ENCODE measurements around the gene GHR.

The GHR gene

DNA sequence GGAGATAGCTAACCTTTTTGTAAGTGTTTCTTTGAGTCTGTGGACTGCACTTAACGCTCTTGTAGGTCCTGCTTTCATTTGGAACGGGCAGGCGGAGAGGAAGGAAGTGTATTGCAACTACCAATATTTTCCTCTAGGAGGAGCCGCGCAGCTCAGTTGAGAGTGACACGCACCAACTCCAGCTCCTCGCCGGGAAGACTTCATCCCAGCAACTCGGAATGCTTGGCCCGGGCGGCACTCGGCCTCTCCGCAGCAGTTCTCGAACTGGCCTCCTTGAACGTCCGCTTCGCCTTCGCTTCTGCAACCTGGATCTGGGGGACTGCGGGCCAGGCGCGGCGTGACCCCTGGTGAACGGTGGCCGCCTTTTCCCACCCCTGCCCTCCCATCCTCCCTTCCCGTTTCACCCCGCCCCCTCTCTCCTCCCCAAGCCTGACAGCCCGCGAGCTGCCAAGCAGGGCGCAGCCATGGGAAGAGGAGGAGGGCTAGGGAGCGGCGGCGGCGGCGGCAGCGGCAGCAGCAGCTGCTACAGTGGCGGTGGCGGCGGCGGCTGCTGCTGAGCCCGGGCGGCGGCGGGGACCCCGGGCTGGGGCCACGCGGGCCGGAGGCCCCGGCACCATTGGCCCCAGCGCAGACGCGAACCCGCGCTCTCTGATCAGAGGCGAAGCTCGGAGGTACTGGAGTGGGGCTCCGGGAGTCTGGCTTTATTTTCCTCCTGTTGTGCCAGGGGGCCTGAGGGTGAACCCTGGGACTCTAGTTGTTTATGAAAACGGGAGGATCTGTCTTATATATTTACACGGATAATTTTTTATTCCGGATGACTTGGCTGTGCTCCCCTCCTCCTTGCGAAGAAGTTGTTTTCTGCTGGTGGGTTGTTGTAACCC lies at the start of gene GHR:
Gene GHR (plus strand): TSS at position 155 of the 881 bp plus-strand sequence. CDS start 142,436 bp downstream, outside the sequence.
- DNase-seq: peak; percentile 86
- in situ Hi-C loops (cut with MboI; ENCODE audit: low pct_unique_long_range_greater_than_20kb, low sequenced_read_pairs): no loop called here

DNA sequence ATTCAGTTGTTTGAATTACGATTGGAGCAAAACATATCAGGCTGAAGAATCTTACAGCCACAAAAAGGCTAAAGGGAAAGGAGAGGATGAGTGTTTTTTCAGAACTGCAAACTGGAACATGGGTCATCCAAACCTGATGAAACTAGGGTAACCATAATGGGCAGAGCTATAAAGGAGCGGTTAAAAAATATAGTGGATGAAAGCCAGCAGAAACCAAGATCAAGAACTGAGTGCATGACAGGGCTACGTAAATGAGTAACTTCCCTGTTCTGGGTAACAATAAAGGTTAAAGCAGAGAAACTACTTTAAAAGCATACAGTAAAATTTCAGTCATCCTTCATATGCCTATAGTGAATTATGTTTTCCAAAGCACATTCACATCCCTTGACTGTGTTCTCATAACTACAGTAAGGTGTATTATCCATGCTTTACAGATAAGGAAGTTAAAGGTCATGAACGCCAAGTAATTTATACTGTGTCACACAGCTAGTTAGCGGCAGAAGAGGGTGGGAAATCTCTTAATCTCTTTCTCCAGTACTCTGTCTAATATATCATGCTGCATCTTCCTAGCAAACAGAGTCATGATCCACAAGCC lies 48.5 kb upstream of the GHR start:
- in situ Hi-C loops (cut with MboI; ENCODE audit: low pct_unique_long_range_greater_than_20kb, low sequenced_read_pairs): no loop called here
- DNase-seq: no peak

DNA sequence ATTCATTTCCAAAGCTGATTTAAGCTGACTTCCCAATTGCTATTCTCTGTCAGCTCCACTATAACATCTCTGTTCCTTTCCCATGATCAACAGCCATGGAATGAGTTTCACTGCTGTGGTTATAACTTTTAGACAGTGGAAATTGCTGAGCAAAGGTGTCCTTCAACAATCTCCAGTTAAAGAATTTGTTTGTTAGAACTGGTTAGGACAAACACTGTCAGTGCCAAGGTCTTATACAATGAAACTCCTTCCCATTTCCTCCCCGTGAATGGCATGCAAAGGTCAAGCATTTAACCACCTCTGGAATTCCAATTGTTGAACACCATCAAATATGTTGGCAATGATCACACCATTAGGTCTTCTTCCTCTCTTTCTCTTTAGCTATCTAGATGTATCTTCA lies 45.7 kb upstream of the GHR start:
- in situ Hi-C loops (cut with MboI; ENCODE audit: low pct_unique_long_range_greater_than_20kb, low sequenced_read_pairs): no loop called here
- no peak for DNase-seq

DNA sequence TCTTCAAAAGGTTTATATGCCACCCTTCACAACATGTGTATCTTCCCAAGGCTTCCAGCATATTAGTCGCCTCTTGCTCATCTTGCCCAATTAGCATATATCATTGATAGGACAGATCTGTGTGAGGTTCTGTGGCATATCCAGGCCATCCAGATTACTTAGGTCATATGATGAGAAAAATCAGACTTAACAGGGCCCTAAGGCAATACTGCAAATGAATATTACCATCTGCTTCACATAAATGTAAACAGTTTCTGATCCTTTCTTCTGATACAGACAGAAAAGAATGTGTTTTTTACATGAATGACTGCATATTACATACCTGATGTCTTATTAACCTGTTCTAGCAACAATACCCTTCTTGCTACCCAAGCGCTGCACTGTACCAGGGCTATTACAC lies 41.3 kb upstream of the GHR start:
- no peak for DNase-seq
- in situ Hi-C loops (cut with MboI; ENCODE audit: low pct_unique_long_range_greater_than_20kb, low sequenced_read_pairs): no loop called here

DNA sequence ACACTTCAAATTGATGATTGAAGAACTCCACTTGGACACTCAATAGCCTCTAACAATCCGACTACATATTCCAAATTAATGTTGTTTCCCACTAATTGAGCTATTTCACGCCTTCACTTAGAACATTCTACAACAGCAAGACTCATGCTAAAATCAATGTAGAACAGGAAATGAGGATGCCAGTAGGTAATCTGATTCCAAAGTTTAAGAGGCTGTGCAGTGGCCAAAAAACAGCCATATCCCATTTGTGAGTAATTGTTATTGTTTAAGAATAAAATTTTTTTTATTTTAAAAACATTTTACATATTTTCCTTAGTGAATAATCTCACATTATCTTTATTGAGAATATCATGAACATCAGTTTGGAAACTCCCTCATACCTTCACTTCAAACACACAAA lies 35.7 kb upstream of the GHR start:
- in situ Hi-C loops (cut with MboI; ENCODE audit: low pct_unique_long_range_greater_than_20kb, low sequenced_read_pairs): no loop called here

DNA sequence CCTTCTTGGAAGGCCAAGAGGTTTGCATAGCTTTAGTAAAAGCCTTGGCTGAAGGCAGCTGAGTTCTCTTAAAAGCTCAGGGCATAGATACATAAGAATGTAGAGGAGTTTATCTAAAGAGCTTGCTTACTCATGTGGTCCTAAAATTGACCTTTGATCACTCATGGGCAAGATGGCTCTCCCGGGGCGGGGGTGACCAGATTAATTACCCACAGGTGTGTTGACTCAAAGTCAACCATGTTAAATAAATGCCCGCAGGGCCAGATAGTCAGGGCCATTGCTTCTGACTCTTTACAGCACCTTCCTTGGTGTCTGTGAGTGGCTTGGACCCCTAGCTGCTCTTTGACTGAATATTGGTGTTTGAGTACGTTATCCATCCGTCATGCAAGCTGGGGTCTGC lies 33.1 kb upstream of the GHR start:
- in situ Hi-C loops (cut with MboI; ENCODE audit: low pct_unique_long_range_greater_than_20kb, low sequenced_read_pairs): no loop called here
- DNase-seq: no peak

More for the DNA sequence above, 35.7 kb upstream of the GHR start:
- DNase-seq: no peak

DNA sequence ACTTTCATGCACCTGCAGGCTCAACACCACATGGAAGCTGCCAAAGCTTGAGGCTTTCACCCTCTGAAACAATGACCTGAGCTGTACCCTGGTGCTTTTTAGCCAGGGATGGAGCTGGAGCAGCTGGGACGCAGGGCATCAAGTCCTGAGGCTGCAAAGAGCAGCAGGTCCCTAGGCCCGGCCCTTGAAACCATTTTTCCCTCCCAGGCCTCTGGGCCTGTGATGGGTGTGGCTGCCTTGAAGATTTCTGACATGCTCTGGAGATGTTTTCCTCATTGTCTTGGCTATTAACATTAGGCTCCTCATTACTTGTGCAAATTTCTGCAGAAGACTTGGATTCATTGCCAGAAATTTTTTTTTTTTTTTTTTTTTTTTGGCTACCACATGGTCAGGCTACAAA lies 30.3 kb upstream of the GHR start:
- no peak for DNase-seq
- in situ Hi-C loops (cut with MboI; ENCODE audit: low pct_unique_long_range_greater_than_20kb, low sequenced_read_pairs): no loop called here

DNA sequence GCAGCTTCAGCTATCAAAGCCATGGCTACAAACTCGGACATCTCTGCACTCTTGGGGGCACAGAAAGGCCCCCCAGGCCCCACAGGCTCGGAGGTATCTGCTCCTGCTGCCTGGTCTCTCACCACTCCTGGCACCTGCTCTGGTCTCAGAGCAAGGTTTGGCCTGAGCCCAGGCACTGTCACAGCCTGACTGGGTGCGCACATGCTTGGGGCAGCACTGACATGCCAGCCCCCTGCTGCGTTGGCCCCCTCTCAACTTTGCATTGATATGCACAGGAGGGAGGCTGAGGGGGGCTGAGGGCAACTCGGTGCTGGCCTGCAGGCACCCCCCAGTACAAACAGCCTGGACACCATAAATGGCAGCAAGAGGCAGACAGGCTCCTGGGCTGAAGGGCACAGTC lies 27.1 kb upstream of the GHR start:
- in situ Hi-C loops (cut with MboI; ENCODE audit: low pct_unique_long_range_greater_than_20kb, low sequenced_read_pairs): no loop called here
- no peak for DNase-seq

DNA sequence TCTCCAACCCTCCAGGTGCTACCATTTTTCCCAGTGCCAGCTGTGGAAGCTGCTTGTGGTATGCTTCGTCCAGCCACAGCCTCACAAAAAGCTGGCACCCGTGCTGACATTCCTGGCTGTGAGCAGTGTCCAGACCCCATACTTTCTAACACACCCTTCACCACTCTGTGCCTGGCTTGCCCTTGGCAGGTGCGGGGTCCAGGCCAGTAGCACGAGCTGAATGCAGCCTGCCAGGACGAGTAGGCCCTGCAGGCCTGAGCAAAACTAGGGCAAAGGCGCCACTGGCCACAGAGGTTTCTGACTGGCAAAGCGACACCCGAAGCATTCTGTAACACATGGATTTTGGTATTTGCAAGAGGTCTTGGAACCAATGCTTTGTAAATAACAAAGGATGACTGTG lies 26.0 kb upstream of the GHR start:
- DNase-seq: no peak
- in situ Hi-C loops (cut with MboI; ENCODE audit: low pct_unique_long_range_greater_than_20kb, low sequenced_read_pairs): no loop called here

DNA sequence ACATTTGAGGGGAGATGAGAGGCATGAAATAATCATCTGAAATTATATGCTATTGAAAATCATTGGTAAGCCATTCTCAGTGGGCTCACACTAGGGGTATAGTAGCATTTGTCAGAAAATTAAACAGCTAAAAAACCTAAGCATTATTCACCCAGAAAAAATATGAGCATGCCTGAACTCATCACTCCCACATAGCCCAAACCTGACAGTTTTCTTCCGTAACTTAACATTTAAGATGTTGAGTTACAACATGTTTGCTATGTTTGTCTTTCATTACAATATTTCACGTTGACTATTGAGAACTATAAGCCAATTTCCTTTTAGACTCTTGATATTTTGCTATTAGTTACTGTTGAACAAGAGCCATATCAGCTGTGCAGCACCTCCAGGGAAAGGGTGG lies 23.5 kb upstream of the GHR start:
- in situ Hi-C loops (cut with MboI; ENCODE audit: low pct_unique_long_range_greater_than_20kb, low sequenced_read_pairs): no loop called here
- no peak for DNase-seq

DNA sequence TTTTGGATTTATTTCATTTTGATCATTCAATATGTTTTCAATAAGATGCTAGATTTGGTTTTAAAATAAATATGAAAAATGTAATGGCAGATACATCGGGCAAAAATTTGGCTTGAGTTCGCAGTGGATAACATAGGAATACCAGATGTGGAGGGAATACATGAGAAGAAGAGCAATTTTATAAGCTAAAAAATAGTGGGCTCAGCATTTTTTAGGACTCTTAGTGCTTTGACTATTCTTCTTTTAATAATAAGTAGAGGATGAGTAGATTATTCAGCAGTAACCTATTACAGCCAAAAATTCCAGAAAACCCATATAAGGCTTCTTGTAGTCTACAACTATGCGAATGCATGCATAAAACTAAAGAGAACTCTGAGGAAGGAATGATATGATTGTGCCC lies 22.8 kb upstream of the GHR start:
- DNase-seq: no peak
- in situ Hi-C loops (cut with MboI; ENCODE audit: low pct_unique_long_range_greater_than_20kb, low sequenced_read_pairs): no loop called here

DNA sequence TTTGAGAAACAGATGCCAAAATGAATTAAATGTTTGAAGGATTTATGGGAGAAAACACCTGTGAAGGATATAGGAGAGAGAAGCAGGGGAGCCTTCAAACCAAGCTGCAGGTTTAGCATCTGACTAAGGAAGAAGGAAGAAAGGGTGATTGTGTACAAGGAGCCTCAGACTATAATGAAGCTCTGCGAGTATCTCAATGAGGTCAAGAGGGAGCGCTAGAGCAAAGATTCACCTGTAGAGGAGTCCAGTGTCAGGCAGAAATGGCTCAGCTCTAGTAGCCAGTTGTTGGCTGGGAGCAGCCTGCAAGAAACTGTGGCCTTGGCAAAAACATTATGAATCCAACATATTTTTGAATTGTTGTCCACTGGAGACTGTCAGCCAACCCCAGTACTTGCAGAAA lies 20.0 kb upstream of the GHR start:
- in situ Hi-C loops (cut with MboI; ENCODE audit: low pct_unique_long_range_greater_than_20kb, low sequenced_read_pairs): no loop called here
- no peak for DNase-seq

DNA sequence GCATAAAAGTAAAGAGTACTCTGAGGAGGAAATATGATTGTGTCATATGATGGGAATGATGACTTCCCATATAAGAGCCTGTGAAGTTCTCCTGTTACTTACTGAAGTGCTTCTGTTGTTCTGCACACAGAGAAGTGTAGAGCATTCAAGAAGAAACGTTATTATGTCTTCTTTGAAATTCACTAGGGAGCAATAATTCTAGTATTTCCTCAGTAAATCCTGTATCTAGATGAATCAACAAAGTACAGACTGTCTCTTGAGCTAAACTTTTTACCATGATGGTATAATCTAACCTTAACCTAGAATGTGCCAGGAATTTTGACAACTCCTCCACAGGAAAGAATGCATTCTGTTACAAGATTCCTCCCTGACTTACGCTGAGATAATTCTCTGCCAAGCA lies 18.9 kb upstream of the GHR start:
- in situ Hi-C loops (cut with MboI; ENCODE audit: low pct_unique_long_range_greater_than_20kb, low sequenced_read_pairs): no loop called here
- DNase-seq: no peak

DNA sequence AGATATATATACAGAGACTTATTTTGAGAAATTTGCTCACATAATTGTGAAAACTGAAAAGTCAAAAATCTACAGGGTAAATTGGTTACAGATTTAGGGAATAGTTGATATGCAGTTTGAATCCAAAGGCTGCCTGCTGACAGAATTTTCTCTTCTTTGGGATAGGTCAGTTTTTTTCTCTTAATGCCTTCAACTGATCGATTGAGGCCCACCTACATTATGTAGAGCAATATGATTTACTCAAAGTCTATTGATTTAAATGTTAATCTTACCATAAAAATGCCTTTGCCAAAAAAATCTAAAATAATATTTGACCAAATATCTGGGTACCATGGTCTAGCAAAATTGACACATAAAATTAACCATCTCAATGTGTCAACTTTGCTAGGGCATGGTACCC lies 3.9 kb upstream of the GHR start:
- no peak for DNase-seq

DNA sequence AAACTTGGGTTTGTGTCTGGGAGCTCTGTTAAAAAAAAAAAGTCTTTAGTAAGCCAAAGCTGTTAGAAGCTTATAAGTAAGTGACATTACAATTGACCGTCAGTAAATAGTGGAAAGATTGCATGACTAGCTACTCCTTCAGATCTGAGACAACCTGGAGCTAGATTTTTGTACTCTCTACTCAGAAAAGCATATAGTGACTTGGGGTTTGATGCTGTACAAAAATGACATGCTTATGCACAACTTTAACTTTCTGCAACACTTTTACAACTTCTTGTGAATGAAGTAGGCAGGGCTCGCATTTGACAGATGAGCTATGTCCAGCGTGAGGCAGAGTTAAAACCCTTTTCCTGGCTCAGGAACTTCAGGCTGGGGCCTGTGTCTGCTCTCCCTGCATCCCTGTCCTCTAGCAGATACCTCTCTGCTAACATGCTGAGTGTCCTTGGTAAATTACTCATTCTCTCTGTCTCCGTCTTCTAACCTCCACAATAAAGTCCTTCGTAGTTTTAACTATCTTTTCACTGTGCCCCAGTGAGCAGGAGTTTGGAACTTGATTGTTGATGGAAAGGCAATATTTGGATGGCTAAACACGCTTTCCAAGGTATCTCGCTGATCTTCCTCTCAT lies 471 bp upstream of the GHR start:
- DNase-seq: no peak
- in situ Hi-C loops (cut with MboI; ENCODE audit: low pct_unique_long_range_greater_than_20kb, low sequenced_read_pairs): no loop called here

More for the DNA sequence above, 3.9 kb upstream of the GHR start:
- in situ Hi-C loops (cut with MboI; ENCODE audit: low pct_unique_long_range_greater_than_20kb, low sequenced_read_pairs): no loop called here

DNA sequence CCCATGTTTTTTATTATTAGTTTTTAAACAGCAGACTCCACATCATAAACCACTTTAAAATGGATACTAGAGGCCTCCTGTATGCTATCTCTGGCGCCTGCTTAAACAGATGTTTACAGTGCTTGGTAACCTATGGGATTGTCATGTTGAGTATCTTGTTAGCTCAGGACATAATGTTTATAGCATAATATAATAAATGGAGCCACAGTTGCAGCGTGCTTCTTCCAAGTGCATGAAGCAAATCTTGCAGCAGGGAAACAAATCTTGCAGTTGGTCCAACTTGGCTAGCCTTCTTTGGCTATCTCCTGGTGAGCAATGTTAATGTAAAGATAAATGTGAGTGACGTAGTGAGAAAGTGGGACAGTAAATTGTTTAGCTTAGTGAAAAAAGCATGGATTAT lies 2.8 kb downstream of the GHR start:
- DNase-seq: no peak

DNA sequence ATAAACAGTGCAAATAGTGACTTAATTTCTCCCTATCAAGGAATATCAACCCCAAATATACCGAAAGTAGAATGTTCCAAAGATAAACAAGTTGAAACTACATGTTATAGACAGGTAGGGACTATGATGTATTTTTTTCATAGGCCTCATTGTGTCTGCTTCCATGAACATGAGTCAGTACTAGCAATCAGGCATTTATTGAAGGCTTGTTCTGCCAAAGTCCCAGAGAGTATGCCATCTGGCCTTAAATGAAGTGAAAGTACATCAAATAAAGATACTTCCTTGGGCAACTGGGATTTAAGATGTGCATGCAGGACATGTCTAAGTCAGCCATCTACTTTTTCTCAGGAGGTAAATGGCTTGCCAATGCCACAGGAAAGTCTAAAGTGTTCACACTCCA lies 6.5 kb downstream of the GHR start:
- no peak for DNase-seq
- in situ Hi-C loops (cut with MboI; ENCODE audit: low pct_unique_long_range_greater_than_20kb, low sequenced_read_pairs): no loop called here

More for the DNA sequence above, 2.8 kb downstream of the GHR start:
- in situ Hi-C loops (cut with MboI; ENCODE audit: low pct_unique_long_range_greater_than_20kb, low sequenced_read_pairs): no loop called here

DNA sequence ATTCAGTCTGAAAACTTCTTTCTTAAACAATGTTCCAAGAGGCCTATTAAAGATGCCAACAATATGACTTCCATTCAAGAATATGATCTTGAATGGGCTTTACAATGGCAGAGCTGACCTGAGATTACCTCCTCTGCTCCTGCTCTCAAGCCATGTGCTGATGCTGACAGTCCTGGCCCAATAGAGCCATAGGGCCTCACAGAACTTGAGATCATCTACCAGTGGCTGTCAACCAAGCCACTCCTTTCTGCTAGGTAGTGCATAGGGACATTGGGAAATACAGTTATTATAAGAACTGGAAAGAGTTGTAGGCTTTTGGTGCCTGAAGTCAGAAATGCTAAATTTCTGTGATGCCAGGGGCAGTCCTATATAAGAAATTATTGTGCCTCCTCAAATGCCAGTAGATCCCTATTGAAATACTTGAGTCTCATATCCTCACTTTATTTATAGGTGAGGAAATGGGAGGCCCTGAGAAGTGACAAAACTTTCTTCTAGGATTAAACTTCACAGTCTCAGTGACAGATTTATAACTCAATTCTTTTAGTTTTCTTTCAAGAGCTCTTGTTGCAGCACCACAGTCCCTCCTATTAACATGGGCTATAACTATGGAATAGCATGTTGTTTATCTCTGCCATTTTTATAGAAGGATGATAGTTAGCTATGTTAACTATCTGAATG lies 10.9 kb downstream of the GHR start:
- no peak for DNase-seq

DNA sequence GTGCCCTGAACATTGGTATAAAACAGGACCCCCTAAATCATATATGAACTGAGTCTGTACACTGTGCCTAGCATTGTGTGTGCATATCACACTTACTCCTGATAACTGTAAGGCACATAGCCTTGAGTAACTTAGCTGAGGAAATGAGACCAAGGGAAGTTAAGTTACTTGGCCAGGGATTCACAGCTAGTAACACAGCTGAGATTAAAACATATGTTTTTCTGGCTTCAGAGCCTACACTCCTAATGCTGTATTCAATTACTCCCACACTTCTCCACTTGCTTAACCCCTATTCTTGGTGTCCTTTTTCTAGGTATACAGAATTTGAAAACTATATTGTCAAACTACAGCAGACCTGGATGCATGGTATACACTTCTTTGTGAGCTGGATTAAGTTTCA lies 12.8 kb downstream of the GHR start:
- in situ Hi-C loops (cut with MboI; ENCODE audit: low pct_unique_long_range_greater_than_20kb, low sequenced_read_pairs): no loop called here
- no peak for DNase-seq

More for the DNA sequence above, 10.9 kb downstream of the GHR start:
- in situ Hi-C loops (cut with MboI; ENCODE audit: low pct_unique_long_range_greater_than_20kb, low sequenced_read_pairs): no loop called here
